Measurements from ENCODE around the gene CHL1.

DNA sequence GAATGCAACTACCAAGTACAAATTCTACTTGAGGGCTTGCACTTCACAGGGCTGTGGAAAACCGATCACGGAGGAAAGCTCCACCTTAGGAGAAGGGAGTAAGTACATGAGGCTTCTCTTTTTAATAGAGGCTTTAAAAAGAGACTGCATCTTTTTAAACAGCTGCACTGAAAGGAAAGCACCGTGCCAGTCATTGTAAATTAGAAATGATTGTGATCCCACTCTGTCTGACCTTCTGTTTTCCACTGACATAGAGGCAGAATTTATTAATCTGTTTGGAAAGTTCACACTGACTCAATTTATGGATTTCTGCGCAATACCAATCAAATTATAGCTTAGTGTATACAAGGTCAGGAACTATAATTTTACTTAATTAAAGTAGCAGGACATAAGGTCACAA, 198.2 kb downstream of the CHL1 start:
- TF ChIP-seq, protein P1, sequence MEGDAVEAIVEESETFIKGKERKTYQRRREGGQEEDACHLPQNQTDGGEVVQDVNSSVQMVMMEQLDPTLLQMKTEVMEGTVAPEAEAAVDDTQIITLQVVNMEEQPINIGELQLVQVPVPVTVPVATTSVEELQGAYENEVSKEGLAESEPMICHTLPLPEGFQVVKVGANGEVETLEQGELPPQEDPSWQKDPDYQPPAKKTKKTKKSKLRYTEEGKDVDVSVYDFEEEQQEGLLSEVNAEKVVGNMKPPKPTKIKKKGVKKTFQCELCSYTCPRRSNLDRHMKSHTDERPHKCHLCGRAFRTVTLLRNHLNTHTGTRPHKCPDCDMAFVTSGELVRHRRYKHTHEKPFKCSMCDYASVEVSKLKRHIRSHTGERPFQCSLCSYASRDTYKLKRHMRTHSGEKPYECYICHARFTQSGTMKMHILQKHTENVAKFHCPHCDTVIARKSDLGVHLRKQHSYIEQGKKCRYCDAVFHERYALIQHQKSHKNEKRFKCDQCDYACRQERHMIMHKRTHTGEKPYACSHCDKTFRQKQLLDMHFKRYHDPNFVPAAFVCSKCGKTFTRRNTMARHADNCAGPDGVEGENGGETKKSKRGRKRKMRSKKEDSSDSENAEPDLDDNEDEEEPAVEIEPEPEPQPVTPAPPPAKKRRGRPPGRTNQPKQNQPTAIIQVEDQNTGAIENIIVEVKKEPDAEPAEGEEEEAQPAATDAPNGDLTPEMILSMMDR (IDR thresholded peaks at IDR 0.05) = no peak
- no peak for TF ChIP-seq POLR2A (IDR thresholded peaks at IDR 0.05)

Data from esophagus squamous epithelium (tissue), 4 donors.